Lower leg skin (tissue), 4 donors: ENCODE results near the gene SMS. TPM values are rescaled to one million over a fixed set of nuclear protein-coding genes. Genes with fewer than 3 reads are reported as not detected.

Experiments used
- DNase-seq, 2 donors: peaks; one replicate each; pipeline ENCODE4 v3.0.0-alpha.2; 2019; ENCODE audit warnings: low spot score in 2 of 2
- H3K4me3 ChIP-seq: fragments of 200-600 bp; sonication (generic); 2 replicates; pipeline ENCODE4 v1.5.1; 2017; ENCODE audit warnings: mild to moderate bottlenecking, low read depth; ENCODE audit not compliant: poor library complexity, severe bottlenecking
- POLR2A ChIP-seq, 2 donors: fragments of 450-650 bp; IDR thresholded peaks; one replicate each; pipeline ENCODE4 v1.6.1; 2016 to 2017; ENCODE audit warnings: antibody characterized with exemption in 2 of 2, mild to moderate bottlenecking in 1 of 2, moderate library complexity in 1 of 2
- WGBS, 2 donors: methylation state at CpG; one replicate each; pipeline ENCODE4 v1.1.5; 2018; 5-methylcytosine and 5-hydroxymethylcytosine counted together
- intact Hi-C: fragments of 100-400 bp; cut with DNase I; formaldehyde crosslinking; loops from one replicate; pipeline ENCODE4 v1.15.0; 2023; ENCODE audit warnings: low total_unique reads
- total RNA-seq, 4 donors: library from RNA; depleted of rRNA; stranded (reverse); fragments of >200 nt; gene quantifications; one replicate each; pipeline ENCODE4 v1.1.0, GENCODE V29; 2016
- TF ChIP-seq, protein P1 (sequence below), 3 donors: fragments of 450-650 bp; IDR thresholded peaks; one replicate each; pipeline ENCODE4 v1.5.1; 2016; ENCODE audit warnings: antibody characterized with exemption in 3 of 3, mild to moderate bottlenecking in 3 of 3, moderate library complexity in 2 of 3

The SMS gene
- 10 to 100 TPM; 20.2 to 30.6 (median 24.0) TPM for total RNA-seq

DNA sequence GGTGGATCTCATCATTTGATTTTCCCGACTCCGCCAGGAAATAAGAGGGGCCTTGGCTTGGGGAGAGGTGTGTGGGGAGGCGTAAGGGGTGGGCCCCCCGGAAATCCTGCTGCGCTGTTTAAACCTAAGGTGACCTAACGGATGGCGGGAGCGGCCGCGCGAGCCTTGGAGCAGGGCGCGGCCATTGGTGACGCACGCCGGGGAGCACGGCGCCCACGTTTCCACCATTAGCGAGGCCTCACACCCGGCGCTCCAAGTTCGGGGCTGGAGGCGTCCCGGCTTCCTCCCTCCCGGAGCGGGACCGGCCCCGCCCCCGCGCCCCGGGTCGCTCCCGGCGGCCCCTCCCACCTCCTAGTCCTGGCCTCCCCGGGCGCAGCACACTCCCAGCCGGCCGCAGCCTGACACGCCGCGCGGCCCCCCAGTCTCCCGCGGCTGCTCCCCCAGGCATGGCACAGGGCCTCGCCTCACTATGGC lies at the start of gene SMS:
Gene SMS, plus strand, starts transcription at position 354 of the 474 bp plus-strand sequence. Its CDS starts 116 bp downstream, at position 470.
- WGBS, 2 donors, result 2 to 52% methylated on average over 18 to 19 of the region's 46 CpGs
- TF ChIP-seq, protein P1, sequence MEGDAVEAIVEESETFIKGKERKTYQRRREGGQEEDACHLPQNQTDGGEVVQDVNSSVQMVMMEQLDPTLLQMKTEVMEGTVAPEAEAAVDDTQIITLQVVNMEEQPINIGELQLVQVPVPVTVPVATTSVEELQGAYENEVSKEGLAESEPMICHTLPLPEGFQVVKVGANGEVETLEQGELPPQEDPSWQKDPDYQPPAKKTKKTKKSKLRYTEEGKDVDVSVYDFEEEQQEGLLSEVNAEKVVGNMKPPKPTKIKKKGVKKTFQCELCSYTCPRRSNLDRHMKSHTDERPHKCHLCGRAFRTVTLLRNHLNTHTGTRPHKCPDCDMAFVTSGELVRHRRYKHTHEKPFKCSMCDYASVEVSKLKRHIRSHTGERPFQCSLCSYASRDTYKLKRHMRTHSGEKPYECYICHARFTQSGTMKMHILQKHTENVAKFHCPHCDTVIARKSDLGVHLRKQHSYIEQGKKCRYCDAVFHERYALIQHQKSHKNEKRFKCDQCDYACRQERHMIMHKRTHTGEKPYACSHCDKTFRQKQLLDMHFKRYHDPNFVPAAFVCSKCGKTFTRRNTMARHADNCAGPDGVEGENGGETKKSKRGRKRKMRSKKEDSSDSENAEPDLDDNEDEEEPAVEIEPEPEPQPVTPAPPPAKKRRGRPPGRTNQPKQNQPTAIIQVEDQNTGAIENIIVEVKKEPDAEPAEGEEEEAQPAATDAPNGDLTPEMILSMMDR (IDR thresholded peaks at IDR 0.05), result no peak
- no peak for TF ChIP-seq POLR2A (IDR thresholded peaks at IDR 0.05)
- DNase-seq, result peak; percentile 49 to 93
- H3K4me3 ChIP-seq, result peak within 1 kb of the TSS; percentile 32
- intact Hi-C loops, result no loop called here

DNA sequence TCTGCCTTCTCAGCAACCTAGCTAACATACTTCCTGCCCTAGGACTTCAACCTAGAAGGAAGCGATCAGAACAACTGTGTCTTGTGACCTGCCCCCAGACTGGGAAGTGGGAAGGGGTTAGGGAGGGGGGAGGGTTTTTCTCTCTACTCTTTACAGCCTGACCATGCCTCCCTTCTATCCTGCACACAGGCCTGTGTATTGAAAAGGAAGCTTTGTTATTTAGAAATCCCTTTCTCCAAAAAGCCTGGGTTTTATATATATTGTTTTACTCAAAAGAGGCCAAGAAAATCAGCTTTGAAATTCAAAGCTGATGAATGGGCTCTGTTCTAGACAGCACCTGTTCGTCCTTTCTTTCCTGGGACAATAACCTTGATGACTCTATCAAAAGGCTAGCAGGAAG lies 35.2 kb upstream of the SMS start:
- no peak for DNase-seq
- no peak overlapping the region for H3K4me3 ChIP-seq
- intact Hi-C loops, result no loop called here
- WGBS, 2 donors, result 50 to 89% methylated on average over 2 of the region's 2 CpGs
- TF ChIP-seq POLR2A (IDR thresholded peaks at IDR 0.05), result no peak
- TF ChIP-seq, protein P1 (IDR thresholded peaks at IDR 0.05), result no peak

DNA sequence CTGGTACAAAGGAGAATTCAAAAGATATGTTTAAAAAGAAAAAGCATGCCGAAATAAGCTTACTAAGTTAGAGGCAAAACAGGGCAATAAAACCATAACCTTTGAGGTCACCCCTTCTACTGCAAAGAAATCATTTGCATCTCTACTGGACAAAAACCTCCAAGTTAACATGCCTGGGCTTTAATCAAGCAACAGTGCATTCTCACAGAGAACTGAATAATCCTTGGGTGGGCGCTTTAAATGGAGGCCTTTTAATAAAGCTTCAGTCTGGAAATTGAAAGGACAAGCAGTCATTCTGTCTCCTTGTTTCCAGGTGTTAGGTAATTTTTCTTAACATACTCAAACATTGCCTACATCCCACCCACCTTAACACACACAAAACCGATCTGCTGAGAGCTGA lies 34.6 kb upstream of the SMS start:
- WGBS, 2 donors, result 81 to 97% methylated on average over 3 of the region's 3 CpGs
- intact Hi-C loops, result no loop called here
- no peak for DNase-seq

DNA sequence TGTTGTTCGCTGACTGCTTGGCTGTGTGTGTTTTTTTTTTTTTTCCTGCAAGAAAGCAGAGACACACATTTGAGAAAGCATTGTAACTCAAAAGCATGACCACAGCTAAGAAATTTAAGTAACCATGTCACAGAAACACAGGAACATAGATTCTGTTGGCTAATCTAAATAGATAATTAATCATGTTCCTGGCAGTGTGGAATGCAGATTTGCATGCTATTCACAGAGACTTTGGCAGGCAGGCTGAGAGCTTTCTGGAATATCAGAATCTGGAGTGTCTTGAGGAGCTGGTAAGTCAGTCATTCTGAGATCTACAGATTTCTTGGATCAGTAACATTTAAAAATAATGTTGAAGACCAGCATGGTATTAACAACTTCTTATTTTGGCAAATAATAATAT lies 33.2 kb upstream of the SMS start:
- no peak overlapping the region for H3K4me3 ChIP-seq
- intact Hi-C loops, result no loop called here
- TF ChIP-seq POLR2A (IDR thresholded peaks at IDR 0.05), result no peak
- no peak for DNase-seq
- 40 to 41% methylated on average over 1 of the region's 1 CpG for WGBS, 2 donors

More for the DNA sequence above, 34.6 kb upstream of the SMS start:
- TF ChIP-seq, protein P1 (IDR thresholded peaks at IDR 0.05), result no peak
- TF ChIP-seq POLR2A (IDR thresholded peaks at IDR 0.05), result no peak
- no peak overlapping the region for H3K4me3 ChIP-seq

DNA sequence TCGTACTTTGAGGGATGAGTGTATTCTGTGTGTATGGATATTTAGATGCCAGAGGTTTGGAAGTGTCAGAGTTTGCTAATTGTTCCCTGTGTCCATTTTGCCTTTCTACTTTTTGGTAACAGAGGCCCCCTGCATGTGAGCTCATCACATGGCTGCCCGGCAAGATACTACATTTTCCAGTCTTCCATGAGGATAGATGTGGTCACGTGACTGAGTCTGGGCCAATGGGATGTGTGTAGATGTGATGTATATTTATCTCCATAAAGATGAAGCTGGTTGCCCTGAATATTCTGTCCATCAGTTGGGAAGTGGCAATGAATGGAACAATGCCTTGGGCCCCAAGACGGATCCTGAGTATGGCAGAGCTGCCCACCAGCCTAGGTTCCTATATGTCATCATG lies 29.0 kb upstream of the SMS start:
- DNase-seq, result no peak
- 86 to 94% methylated on average over 4 of the region's 4 CpGs for WGBS, 2 donors
- no peak overlapping the region for H3K4me3 ChIP-seq
- TF ChIP-seq, protein P1 (IDR thresholded peaks at IDR 0.05), result no peak
- TF ChIP-seq POLR2A (IDR thresholded peaks at IDR 0.05), result no peak
- intact Hi-C loops, result no loop called here

DNA sequence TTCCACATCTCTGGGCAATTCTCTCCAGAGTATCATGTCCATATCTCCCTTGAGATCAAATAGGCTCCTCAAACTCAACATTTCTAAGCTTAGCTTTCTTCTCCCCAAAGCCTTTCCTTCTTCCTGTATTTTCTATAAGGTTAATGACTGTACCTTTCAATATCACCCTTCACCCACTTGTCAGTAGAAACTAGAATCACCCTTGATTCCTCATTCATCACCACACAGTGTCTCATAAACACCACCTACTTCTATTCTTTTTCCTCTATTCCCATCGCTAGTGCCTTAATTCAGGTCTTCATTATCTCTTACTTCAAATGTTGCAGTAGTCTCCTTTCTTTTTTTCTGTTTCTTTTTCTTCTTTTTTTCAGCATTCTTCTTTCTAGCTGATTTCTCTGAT lies 28.3 kb upstream of the SMS start:
- no peak for DNase-seq
- WGBS, 2 donors, result 78 to 100% methylated on average over 1 of the region's 1 CpG
- intact Hi-C loops, result no loop called here
- H3K4me3 ChIP-seq, result no peak overlapping the region
- TF ChIP-seq POLR2A (IDR thresholded peaks at IDR 0.05), result no peak
- TF ChIP-seq, protein P1 (IDR thresholded peaks at IDR 0.05), result no peak
